Ectodermal cell (in vitro differentiated cells): Measurements from ENCODE around the gene CACNA2D3.

Source experiments
- H3K27ac ChIP-seq: 2 replicates; pipeline ENCODE4 v1.7.0; 2013; ENCODE audit warnings: mild to moderate bottlenecking, low read depth, low read length; ENCODE audit not compliant: insufficient read depth, poor library complexity, severe bottlenecking
- H3K27me3 ChIP-seq: 2 replicates; pipeline ENCODE4 v1.7.0; 2013; ENCODE audit warnings: mild to moderate bottlenecking, low read length; ENCODE audit not compliant: insufficient read depth, control insufficient read depth, poor library complexity, severe bottlenecking
- H3K36me3 ChIP-seq: one replicate; pipeline ENCODE4 v1.7.0; 2013; ENCODE audit warnings: low read length; ENCODE audit not compliant: control insufficient read depth, insufficient read depth
- H3K4me1 ChIP-seq: one replicate; pipeline ENCODE4 v1.7.0; 2013; ENCODE audit warnings: low read length; ENCODE audit not compliant: control insufficient read depth, insufficient read depth
- H3K4me3 ChIP-seq: 2 replicates; pipeline ENCODE4 v1.7.0; 2013; ENCODE audit warnings: low read depth, low read length, control low read depth; ENCODE audit not compliant: insufficient read depth
- H3K9me3 ChIP-seq: 2 replicates; pipeline ENCODE4 v1.7.0; 2013; ENCODE audit warnings: mild to moderate bottlenecking, low read length, moderate library complexity; ENCODE audit not compliant: control insufficient read depth
- WGBS, 2 experiments: methylation state at CpG; one replicate each; pipeline ENCODE4 v1.1.7; 2013; ENCODE audit warnings: missing lambda C conversion rate in 2 of 2; 5-methylcytosine and 5-hydroxymethylcytosine counted together

Gene CACNA2D3

DNA sequence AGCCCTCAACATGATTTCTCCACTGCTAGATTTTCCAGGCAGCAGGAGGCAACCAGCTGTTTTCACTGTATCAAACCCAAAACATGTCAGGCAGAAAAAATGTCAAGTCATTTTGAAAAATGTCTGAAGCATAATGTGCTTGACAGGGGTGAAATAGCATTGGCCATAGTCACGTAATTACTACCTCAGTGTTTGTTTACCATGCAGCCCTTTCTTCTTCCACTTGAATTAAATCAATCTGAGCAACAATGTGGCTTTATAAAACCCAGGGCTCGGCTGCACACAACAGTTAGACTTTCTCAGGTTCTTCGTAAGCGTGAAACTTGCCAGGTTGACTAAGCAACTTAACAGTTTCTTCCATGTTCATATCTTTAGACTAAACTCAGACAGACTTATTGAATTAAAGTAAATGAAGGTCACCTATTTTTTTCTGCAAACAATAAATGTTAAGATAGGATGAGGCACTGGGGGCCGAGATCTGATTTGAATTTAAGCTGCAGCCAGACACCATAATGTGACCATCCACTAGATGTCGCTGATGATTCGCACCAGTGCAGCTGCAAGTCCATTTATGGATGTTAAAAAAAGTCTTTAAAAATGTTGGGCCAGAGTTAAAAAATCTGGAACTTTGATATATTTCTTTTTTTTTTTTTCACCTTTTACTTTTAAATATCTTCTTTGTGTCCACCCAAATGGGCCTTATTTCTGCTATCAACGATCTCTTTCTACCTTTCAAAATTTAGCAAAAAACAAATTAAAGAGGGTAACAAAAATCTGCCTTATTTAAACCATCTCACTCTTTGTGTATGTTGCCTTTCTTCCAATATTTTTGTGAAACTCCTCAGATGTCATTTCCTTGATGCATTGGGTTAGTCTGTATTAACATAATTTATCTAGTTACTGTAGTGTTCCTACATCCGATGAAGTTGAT is 305.9 kb downstream of the CACNA2D3 start:
- 55 to 57% methylated on average over 9 of the region's 9 CpGs for WGBS, 2 experiments
- Histone ChIP-seq H3K4me3 (no peak overlapping the region), H3K27ac (no peak overlapping the region)

DNA sequence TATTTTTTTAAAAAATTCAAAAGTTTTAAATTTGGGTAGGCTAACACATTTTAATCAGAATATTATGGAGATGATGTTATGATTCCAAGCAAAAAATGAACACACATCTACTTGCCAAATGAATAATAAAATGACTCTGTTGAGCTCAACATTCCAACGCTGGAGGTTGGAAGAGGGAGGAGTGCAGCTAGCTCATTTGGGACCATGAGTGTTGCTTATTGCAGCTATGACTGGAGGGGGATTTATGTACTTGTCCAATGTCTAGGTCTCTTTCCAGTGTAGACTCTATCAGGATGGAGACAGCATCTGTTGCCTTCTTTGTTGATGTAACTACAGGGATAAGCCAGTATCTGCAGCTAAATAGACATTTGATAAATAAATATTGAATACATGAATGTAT is 310.6 kb downstream of the CACNA2D3 start:
- Histone ChIP-seq H3K9me3 (no peaks in the 10 kb centered on the region), H3K27ac (no peak overlapping the region), H3K27me3 (no peaks in the 10 kb centered on the region), H3K4me1 (peaks cover 5% of the 10 kb centered on the region), H3K4me3 (no peak overlapping the region), H3K36me3 (no peaks in the 10 kb centered on the region)
- WGBS, 2 experiments, result 100% methylated on average over 1 of the region's 1 CpG

More for the DNA sequence above, 305.9 kb downstream of the CACNA2D3 start:
- Histone ChIP-seq H3K9me3 (no peaks in the 10 kb centered on the region), H3K27me3 (no peaks in the 10 kb centered on the region), H3K4me1 (peaks cover 10% of the 10 kb centered on the region), H3K36me3 (no peaks in the 10 kb centered on the region)

DNA sequence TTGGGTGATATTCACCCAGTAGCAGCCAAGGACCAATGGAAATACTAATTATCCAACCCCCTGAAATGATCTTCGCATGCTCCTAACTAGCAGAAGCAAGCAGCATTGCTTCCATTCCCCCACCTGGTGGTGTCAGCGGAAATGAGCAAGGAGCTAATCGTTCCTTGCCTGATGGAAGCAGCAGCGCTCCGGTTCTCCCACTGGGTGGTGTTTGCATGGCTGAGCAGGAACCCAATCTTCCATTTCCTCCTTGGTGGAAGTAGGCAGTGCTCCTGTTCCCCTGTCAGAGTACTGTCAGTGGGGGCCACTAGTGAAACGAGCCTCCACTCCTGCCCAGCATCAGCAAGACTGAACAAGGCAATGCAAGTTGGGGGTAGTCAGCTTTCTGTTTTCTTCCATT is 311.5 kb downstream of the CACNA2D3 start:
- WGBS, 2 experiments, result 33 to 34% methylated on average over 6 of the region's 6 CpGs
- Histone ChIP-seq H3K9me3 (no peaks in the 10 kb centered on the region), H3K4me3 (no peak overlapping the region), H3K4me1 (peaks cover under 1% of the 10 kb centered on the region), H3K36me3 (no peaks in the 10 kb centered on the region), H3K27ac (no peak overlapping the region), H3K27me3 (no peaks in the 10 kb centered on the region)

DNA sequence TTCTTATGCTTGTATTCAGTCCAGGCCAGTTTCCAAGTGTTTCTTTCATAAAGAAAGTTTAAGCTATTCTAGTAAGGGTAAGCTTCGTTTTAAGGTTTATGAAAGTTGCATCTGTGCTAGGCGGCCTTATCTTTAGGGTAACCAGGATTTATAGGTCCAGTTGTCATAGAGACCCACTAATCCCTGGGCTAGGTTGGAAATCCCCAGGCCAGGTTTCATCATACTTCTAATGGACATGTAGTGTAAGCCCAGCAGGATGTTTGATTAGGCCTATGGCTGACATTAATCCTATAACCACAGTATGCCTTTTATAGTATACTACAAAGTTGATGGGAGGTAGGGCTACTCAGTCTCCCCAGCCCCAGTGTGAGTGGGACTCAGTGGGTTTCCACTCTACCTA is 312.4 kb downstream of the CACNA2D3 start:
- H3K4me1 ChIP-seq, result no peaks in the 10 kb centered on the region
- H3K4me3 ChIP-seq, result no peak overlapping the region
- 90 to 96% methylated on average over 2 of the region's 2 CpGs for WGBS, 2 experiments
- H3K36me3 ChIP-seq, result no peaks in the 10 kb centered on the region
- no peaks in the 10 kb centered on the region for H3K27me3 ChIP-seq
- H3K27ac ChIP-seq, result no peak overlapping the region
- H3K9me3 ChIP-seq, result no peaks in the 10 kb centered on the region

DNA sequence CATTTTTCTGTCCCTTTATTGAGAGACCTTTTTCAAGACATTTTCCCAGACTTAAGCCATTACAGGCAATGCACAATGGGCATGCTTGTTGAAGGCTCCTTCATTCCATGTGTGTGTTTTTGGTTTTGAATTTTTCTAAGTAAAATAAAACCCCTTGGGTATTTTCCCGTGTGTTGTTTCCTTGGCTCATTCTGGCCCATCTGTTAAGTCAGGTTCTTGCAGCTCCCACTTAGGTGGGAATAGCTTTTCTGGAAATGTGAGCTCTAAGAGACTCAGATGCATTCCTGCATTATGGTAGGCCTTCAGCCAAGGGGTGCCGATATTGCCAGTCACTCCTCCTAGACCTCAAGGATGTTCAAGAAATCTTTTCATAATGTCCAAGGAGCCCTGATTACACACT is 314.9 kb downstream of the CACNA2D3 start:
- H3K27ac ChIP-seq, result no peak overlapping the region
- no peak overlapping the region for H3K4me3 ChIP-seq
- no peaks in the 10 kb centered on the region for H3K27me3 ChIP-seq
- H3K36me3 ChIP-seq, result no peaks in the 10 kb centered on the region
- WGBS, 2 experiments, result 90 to 93% methylated on average over 2 of the region's 2 CpGs
- no peaks in the 10 kb centered on the region for H3K9me3 ChIP-seq
- no peaks in the 10 kb centered on the region for H3K4me1 ChIP-seq

DNA sequence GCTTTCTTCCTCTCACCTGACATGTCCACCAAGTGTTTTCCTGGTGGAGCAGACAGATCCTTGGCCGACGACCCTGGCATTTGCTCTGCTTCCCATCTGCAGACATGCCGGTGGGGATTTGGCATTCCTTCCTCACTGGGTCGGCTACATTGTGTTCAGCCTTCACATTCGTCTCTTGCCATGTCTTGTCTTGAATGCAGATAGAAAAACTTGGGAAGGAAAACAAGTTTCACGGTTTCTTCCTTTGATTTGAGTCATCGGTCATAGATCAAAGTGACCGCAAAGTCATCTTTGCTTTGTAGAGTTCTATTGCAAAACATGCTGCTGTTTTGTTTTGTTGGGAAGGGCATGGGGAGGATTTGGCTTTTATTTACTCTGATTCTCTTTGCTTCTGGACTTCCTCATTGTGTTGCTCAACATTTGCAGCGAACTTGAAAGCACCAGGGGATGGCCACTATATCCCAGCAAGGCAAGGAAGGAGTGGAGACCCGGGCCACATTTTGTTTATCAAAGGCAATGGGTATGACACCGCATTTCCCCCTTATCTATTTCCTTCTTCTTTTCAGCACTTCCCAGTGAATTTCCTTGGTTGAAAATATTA is 321.3 kb downstream of the CACNA2D3 start:
- no peaks in the 10 kb centered on the region for H3K9me3 ChIP-seq
- no peaks in the 10 kb centered on the region for H3K36me3 ChIP-seq
- no peak overlapping the region for H3K4me3 ChIP-seq
- WGBS, 2 experiments, result 84 to 85% methylated on average over 11 of the region's 11 CpGs
- no peaks in the 10 kb centered on the region for H3K27me3 ChIP-seq
- no peaks in the 10 kb centered on the region for H3K4me1 ChIP-seq
- no peak overlapping the region for H3K27ac ChIP-seq

DNA sequence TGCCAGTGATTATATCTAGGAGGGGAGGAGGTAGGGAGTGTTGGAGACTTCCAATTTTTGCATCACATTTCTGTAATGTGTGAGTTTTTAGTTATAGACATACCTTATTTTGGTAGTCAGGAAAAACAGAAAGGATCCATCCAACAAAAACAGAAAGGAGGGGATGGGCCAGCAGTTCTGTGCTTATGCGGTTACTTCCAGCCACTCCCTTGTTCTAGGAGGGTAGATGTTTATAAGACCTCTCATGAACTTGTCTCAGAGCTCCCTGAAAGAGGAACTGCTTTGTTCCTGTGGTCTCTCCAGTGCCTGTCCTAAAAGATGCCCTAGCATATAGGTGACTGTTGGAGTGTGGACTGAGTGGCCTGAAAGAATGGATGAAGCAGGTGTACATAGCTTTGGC is 323.3 kb downstream of the CACNA2D3 start:
- Histone ChIP-seq H3K4me3 (no peak overlapping the region), H3K36me3 (no peaks in the 10 kb centered on the region), H3K9me3 (no peaks in the 10 kb centered on the region), H3K27me3 (no peaks in the 10 kb centered on the region), H3K4me1 (no peaks in the 10 kb centered on the region), H3K27ac (no peak overlapping the region)
- 94 to 100% methylated on average over 1 of the region's 1 CpG for WGBS, 2 experiments

DNA sequence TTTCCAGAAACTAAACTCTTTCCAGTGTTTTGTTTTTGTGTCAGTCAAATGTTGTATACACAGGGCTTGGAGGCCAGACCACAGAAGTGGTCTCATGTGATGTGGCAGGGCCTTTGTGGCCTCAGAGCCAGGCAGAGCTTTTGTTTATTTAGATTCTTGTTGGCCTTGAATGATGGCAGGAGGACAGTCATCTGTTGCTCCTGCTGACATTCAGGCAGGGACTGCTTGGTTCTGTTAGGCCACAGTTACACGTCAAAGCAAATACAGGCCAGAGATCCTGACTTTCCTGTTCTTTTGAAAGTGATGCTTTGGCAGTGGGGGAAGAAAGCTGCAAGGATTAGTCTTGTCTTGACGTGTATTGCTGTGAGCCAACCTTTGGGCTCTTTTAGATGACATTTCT is 325.1 kb downstream of the CACNA2D3 start:
- H3K27ac ChIP-seq, result no peak overlapping the region
- WGBS, 2 experiments, result 87 to 89% methylated on average over 2 of the region's 2 CpGs
- no peaks in the 10 kb centered on the region for H3K27me3 ChIP-seq
- H3K36me3 ChIP-seq, result no peaks in the 10 kb centered on the region
- H3K9me3 ChIP-seq, result no peaks in the 10 kb centered on the region
- H3K4me1 ChIP-seq, result no peaks in the 10 kb centered on the region
- H3K4me3 ChIP-seq, result no peak overlapping the region

DNA sequence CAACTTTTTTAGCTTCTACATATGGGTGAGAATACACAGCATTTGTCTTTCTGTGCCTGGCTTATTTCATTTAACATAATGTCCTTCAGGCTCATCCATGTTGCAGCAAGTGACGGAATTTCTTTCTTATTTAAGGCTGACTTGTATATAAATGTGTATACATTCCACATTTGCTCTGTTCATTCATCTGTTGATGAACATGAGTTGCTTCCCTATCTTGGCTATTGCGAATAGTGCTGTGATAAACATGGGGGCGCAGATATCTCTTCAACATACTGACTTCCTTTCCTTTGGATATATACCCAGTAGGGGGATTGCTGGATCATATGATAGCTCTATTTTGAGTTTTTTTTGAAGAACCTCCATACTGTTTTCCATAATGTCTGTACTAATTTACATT is 332.5 kb downstream of the CACNA2D3 start:
- Histone ChIP-seq H3K27me3 (no peaks in the 10 kb centered on the region), H3K9me3 (no peaks in the 10 kb centered on the region), H3K36me3 (no peaks in the 10 kb centered on the region), H3K27ac (no peak overlapping the region), H3K4me1 (no peaks in the 10 kb centered on the region), H3K4me3 (no peak overlapping the region)
- 57 to 97% methylated on average over 3 of the region's 3 CpGs for WGBS, 2 experiments

DNA sequence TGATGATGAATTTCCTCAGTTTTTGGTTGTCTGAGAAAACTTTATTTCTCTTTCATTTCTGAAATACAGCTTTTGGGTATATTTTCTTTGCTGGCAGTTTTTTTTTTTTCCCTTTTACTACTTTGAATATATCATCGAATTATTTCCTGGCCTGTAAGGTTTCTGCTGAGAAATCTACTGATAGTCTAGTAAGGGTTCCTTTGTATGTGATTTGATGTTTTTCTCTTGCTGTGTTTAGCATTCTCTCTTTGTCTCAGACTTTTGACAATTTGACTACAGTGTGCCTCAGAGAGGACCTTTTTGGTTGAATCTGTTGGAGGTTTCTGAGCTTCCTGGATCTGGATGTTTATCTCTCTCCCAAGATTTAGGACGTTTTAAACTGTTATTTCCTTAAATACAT is 336.0 kb downstream of the CACNA2D3 start:
- Histone ChIP-seq H3K36me3 (no peaks in the 10 kb centered on the region), H3K9me3 (no peaks in the 10 kb centered on the region), H3K27ac (no peak overlapping the region), H3K4me1 (no peaks in the 10 kb centered on the region), H3K27me3 (no peaks in the 10 kb centered on the region), H3K4me3 (no peak overlapping the region)
- 100% methylated on average over 1 of the region's 2 CpGs; no CpG with 5 or more reads in 1 of the 2 experiments for WGBS, 2 experiments
